ENCODE measurements around the gene RNF41. TPM values are rescaled to one million over a fixed set of nuclear protein-coding genes. Genes with fewer than 3 reads are reported as not detected.
A peak's percentile ranks its signal among the peaks of the same experiment; 100 is the strongest.

Gene RNF41
- total and polyA plus RNA-seq, 2 donors (not counting 3 experiments of a cell fraction or from before 2014, with no cell fraction given) = 88.3 to 203 TPM

DNA sequence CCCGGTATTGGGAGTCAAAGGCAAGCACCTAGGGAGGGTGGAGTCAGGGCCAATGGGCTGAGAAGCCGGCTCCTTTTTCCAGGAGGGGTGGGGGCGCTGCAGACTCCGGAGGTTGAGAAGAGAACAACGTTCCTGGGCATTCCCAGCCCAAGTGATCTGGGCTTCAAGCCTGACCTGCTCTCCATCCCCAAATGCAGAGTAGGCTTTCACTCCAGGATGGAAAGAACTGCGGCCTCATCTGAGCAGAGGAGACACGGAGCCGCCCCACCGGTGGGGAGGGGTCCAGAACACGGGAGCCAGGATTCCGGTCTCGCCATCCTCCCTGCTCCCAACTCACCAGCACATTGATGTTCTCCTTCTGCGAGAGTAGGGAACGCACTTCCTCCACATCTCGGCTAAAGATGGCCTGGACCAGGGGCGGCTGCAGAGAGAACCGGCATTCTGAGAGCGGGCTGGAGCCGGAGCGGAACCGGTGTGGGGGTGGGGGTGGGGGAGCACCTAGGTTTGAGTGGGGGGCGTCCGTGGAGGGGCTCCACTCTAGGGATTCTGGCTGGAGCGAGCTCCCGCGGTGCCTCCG, 35.9 kb upstream of the RNF41 start:
- dilution Hi-C loops (cut with MboI; ENCODE audit: extremely low pct_ligation_motif_present, low sequenced_read_pairs) = no loop called here
- H4K20me1 ChIP-seq (replicated peaks; ENCODE audit: control insufficient read depth, extremely low read depth, insufficient read depth, low read length) = no peaks in the 10 kb centered on the region
- H3K9me3 ChIP-seq (replicated peaks; ENCODE audit: control insufficient read depth, insufficient read depth, low read length) = no peaks in the 10 kb centered on the region
- H3K79me2 ChIP-seq (ENCODE audit: control insufficient read depth, insufficient read depth, low read length) = peaks cover 26% of the 10 kb centered on the region
- peaks cover 22 to 31% of the 10 kb centered on the region in 2 experiments for H3K36me3 ChIP-seq (ENCODE audit: control insufficient read depth in 2 of 2, extremely low read depth in 1 of 2, insufficient read depth in 2 of 2, low read length in 2 of 2)
- FAIRE-seq (peak; percentile 79), DNase-seq (ENCODE audit: low read depth, low spot score) (peak; percentile 45)
- H3K9me1 ChIP-seq (replicated peaks; ENCODE audit: control insufficient read depth, extremely low read depth, insufficient read depth, low read length) = no peaks in the 10 kb centered on the region
- peak overlapping the region; percentile 81 for H3K4me2 ChIP-seq (ENCODE audit: insufficient read depth, low read length)
- intact Hi-C loops (cut with micrococcal nuclease) = loop anchor here (1.0 kb wide), 4 partner anchors 9 to 139 kb away; partner anchors contain the start of genes COQ10A, NABP2 and ZC3H10
- peak overlapping the region; percentile 22 for H3K27ac ChIP-seq (ENCODE audit: insufficient read depth, low read depth, low read length)
- TSS peak; percentile 32 for BruUV-seq (replicated peaks)
- CTCF ChIA-PET = interaction anchor here (0.6 to 4.0 kb wide), 19 partner anchors 9 to 323 kb away, joined by 3 to 50 read pairs (median 4); partner anchors contain the start of genes COQ10A, RNF41, SMARCC2 and ZC3H10
- H2AFZ ChIP-seq (ENCODE audit: low read depth, low read length) = peak overlapping the region; percentile 68
- H3K4me3 ChIP-seq (replicated peaks in 1 of 3; ENCODE audit: insufficient read depth in 1 of 3, low read depth in 1 of 3, low read length in 3 of 3) = peak overlapping the region; percentile 84 to 96 (median 91)
- peak overlapping the region; percentile 81 for H3K9ac ChIP-seq (replicated peaks; ENCODE audit: extremely low read depth, insufficient read depth, low read length)
- POLR2A ChIA-PET = interaction anchor here (1.6 kb wide), 1 partner anchor 36 kb away, joined by 3 read pairs; the partner anchor contains the start of gene RNF41
- peaks cover 18% of the 10 kb centered on the region for H3K4me1 ChIP-seq (ENCODE audit: control insufficient read depth, extremely low read depth, insufficient read depth, low read length)
- H3K27me3 ChIP-seq (ENCODE audit: control insufficient read depth in 2 of 2, insufficient read depth in 2 of 2, low read length in 2 of 2) = no peaks in the 10 kb centered on the region
- TF ChIP-seq POLR2A (IDR thresholded peaks at IDR 0.05; ENCODE audit: low read depth, low read length) = no peak
- TF ChIP-seq, protein P1, sequence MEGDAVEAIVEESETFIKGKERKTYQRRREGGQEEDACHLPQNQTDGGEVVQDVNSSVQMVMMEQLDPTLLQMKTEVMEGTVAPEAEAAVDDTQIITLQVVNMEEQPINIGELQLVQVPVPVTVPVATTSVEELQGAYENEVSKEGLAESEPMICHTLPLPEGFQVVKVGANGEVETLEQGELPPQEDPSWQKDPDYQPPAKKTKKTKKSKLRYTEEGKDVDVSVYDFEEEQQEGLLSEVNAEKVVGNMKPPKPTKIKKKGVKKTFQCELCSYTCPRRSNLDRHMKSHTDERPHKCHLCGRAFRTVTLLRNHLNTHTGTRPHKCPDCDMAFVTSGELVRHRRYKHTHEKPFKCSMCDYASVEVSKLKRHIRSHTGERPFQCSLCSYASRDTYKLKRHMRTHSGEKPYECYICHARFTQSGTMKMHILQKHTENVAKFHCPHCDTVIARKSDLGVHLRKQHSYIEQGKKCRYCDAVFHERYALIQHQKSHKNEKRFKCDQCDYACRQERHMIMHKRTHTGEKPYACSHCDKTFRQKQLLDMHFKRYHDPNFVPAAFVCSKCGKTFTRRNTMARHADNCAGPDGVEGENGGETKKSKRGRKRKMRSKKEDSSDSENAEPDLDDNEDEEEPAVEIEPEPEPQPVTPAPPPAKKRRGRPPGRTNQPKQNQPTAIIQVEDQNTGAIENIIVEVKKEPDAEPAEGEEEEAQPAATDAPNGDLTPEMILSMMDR (IDR thresholded peaks at IDR 0.05; ENCODE audit: extremely low read depth in 1 of 2, insufficient read depth in 1 of 2, low read depth in 1 of 2, low read length in 2 of 2) = peak in 1 of 2 donors; percentile 14
- TF ChIP-seq JUN (IDR thresholded peaks at IDR 0.05; ENCODE audit: borderline replicate concordance, insufficient read depth, insufficient read length, low read depth) = no peak

DNA sequence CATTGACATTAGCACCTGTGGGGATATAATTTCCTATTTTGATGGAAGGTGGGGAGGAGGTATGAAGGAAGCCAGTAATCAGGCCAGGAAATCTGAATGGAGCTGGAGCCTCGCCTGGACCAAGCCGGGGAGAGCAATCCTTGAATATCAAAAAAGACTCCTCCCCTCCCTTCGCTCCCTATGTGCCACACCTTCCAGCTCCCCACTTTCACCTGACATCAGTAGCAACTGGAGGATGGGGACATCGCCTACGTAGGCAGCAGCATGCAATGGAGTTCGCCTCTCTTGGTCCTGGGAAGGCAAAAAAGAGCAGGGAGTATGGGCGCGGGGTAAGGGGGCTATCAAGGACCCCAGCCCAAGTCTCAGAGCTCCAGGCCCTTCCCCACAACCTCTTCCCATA, 35.3 kb upstream of the RNF41 start:
- peak overlapping the region; percentile 81 for H3K9ac ChIP-seq (replicated peaks; ENCODE audit: extremely low read depth, insufficient read depth, low read length)
- H3K9me3 ChIP-seq (replicated peaks; ENCODE audit: control insufficient read depth, insufficient read depth, low read length) = no peaks in the 10 kb centered on the region
- TF ChIP-seq POLR2AphosphoS5 (IDR thresholded peaks at IDR 0.05; ENCODE audit: insufficient read depth, low read depth, low read length) (no peak), GATA2 (IDR thresholded peaks at IDR 0.05; ENCODE audit: insufficient read depth, insufficient read length, low read depth, low read length) (no peak), MYC (IDR thresholded peaks at IDR 0.05; ENCODE audit: low read depth, low read length) (no peak)
- TF ChIP-seq, protein P1 (IDR thresholded peaks at IDR 0.05; ENCODE audit: extremely low read depth in 1 of 2, insufficient read depth in 1 of 2, low read depth in 1 of 2, low read length in 2 of 2) = no peak
- peaks cover 18% of the 10 kb centered on the region for H3K4me1 ChIP-seq (ENCODE audit: control insufficient read depth, extremely low read depth, insufficient read depth, low read length)
- no TSS peak for BruUV-seq (replicated peaks)
- peak overlapping the region; percentile 81 for H3K4me2 ChIP-seq (ENCODE audit: insufficient read depth, low read length)
- no peaks in the 10 kb centered on the region for H4K20me1 ChIP-seq (replicated peaks; ENCODE audit: control insufficient read depth, extremely low read depth, insufficient read depth, low read length)
- H3K27me3 ChIP-seq (ENCODE audit: control insufficient read depth in 2 of 2, insufficient read depth in 2 of 2, low read length in 2 of 2) = no peaks in the 10 kb centered on the region
- H3K79me2 ChIP-seq (ENCODE audit: control insufficient read depth, insufficient read depth, low read length) = peaks cover 26% of the 10 kb centered on the region
- no peak overlapping the region for H3K27ac ChIP-seq (ENCODE audit: insufficient read depth, low read depth, low read length)
- FAIRE-seq (no peak), DNase-seq (ENCODE audit: low read depth, low spot score) (no peak)
- H3K36me3 ChIP-seq (ENCODE audit: control insufficient read depth in 2 of 2, extremely low read depth in 1 of 2, insufficient read depth in 2 of 2, low read length in 2 of 2) = peaks cover 22 to 36% of the 10 kb centered on the region in 2 experiments
- dilution Hi-C loops (cut with MboI; ENCODE audit: extremely low pct_ligation_motif_present, low sequenced_read_pairs) (no loop called here), intact Hi-C loops (cut with micrococcal nuclease) (no loop called here)
- no peak overlapping the region for H2AFZ ChIP-seq (ENCODE audit: low read depth, low read length)
- CTCF ChIA-PET = interaction anchor here (0.6 to 4.0 kb wide), 7 partner anchors 9 to 323 kb away, joined by 3 to 50 read pairs (median 4); partner anchors contain the start of genes COQ10A and SMARCC2
- H3K9me1 ChIP-seq (replicated peaks; ENCODE audit: control insufficient read depth, extremely low read depth, insufficient read depth, low read length) = no peaks in the 10 kb centered on the region
- POLR2A ChIA-PET = no interaction called here
- peak overlapping the region; percentile 84 to 96 (median 91) for H3K4me3 ChIP-seq (replicated peaks in 1 of 3; ENCODE audit: insufficient read depth in 1 of 3, low read depth in 1 of 3, low read length in 3 of 3)

Measured in endothelial cell of umbilical vein (primary cell).